ENCODE results near the gene ZC3H10.

GRCh38 chr12:56158029-56158925 is 40.2 kb downstream of the ZC3H10 start, which contains the start of gene MYL6:
- TF ChIP-seq EZH2 (IDR thresholded peaks at IDR 0.05; ENCODE audit: insufficient read depth, poor library complexity, severe bottlenecking) (no peak), EZH2phosphoT487 (IDR thresholded peaks at IDR 0.05; ENCODE audit: insufficient read depth, low read depth) (no peak)

Data from GM23248 (cell line).